HepG2 (cell line): ENCODE data around the gene ABCD4. TPM values are rescaled to one million over a fixed set of nuclear protein-coding genes. Genes with fewer than 3 reads are reported as not detected.
A peak's percentile ranks its signal among the peaks of the same experiment; 100 is the strongest.

Experiments used
- ARID5B ChIP-seq: IDR thresholded peaks from 2 replicates; pipeline ENCODE4 v1.4.0; 2020; ENCODE audit warnings: mild to moderate bottlenecking, missing genetic modification reagents
- ATF2 ChIP-seq: sonication (generic); formaldehyde crosslinking; IDR thresholded peaks from 2 replicates; pipeline ENCODE4 v1.4.0; 2020; ENCODE audit warnings: missing genetic modification reagents
- HHEX ChIP-seq: IDR thresholded peaks from 2 replicates; pipeline ENCODE4 v1.6.1; 2016; ENCODE audit warnings: control low read depth
- HINFP ChIP-seq: sonication (generic); formaldehyde crosslinking; IDR thresholded peaks from 2 replicates; pipeline ENCODE4 v1.4.0; 2020; ENCODE audit warnings: low read depth, mild to moderate bottlenecking, missing genetic modification reagents
- IRF2 ChIP-seq: IDR thresholded peaks from 2 replicates; pipeline ENCODE4 v1.6.1; 2018; ENCODE audit warnings: missing genetic modification reagents, missing compliant biosample characterization
- MED13 ChIP-seq: sonication (generic); formaldehyde crosslinking; IDR thresholded peaks from 2 replicates; pipeline ENCODE4 v1.5.0; 2020; ENCODE audit warnings: missing genetic modification reagents
- MIER2 ChIP-seq: IDR thresholded peaks from 2 replicates; pipeline ENCODE4 v1.6.1; 2016; ENCODE audit warnings: missing biosample characterization, missing genetic modification reagents
- POGZ ChIP-seq: sonication (generic); formaldehyde crosslinking; IDR thresholded peaks from 2 replicates; pipeline ENCODE4 v1.4.0; 2020; ENCODE audit warnings: mild to moderate bottlenecking, missing genetic modification reagents
- RFXANK ChIP-seq: IDR thresholded peaks from 2 replicates; pipeline ENCODE4 v1.6.1; 2016
- SKI ChIP-seq: fragments of 450-650 bp; IDR thresholded peaks from one replicate; pipeline ENCODE4 v1.6.1; 2018; ENCODE audit warnings: mild to moderate bottlenecking; ENCODE audit not compliant: partially characterized antibody
- U2AF1 ChIP-seq: fragments of 200-400 bp; formaldehyde crosslinking; optimal IDR thresholded peaks from 2 replicates; pipeline ENCODE3; 2017; ENCODE audit warnings: mild to moderate bottlenecking, low read depth, low read length
- U2AF2 ChIP-seq: fragments of 200-400 bp; formaldehyde crosslinking; IDR thresholded peaks from 2 replicates; pipeline ENCODE4 v1.6.1; 2017; ENCODE audit warnings: low read depth, mild to moderate bottlenecking, low read length
- YEATS2 ChIP-seq: sonication (generic); formaldehyde crosslinking; IDR thresholded peaks from 2 replicates; pipeline ENCODE4 v1.4.0; 2020; ENCODE audit warnings: missing genetic modification reagents, borderline replicate concordance
- ZNF24 ChIP-seq: fragments of 450-650 bp; IDR thresholded peaks from 2 replicates; pipeline ENCODE4 v1.6.1; 2017; ENCODE audit warnings: antibody characterized with exemption, mild to moderate bottlenecking
- ZNF441 ChIP-seq: sonication (generic); formaldehyde crosslinking; IDR thresholded peaks from 2 replicates; pipeline ENCODE4 v1.7.0; 2021; ENCODE audit warnings: missing genetic modification reagents, borderline replicate concordance
- ZNF576 ChIP-seq: sonication (generic); formaldehyde crosslinking; IDR thresholded peaks from 2 replicates; pipeline ENCODE4 v1.4.0; 2020; ENCODE audit warnings: mild to moderate bottlenecking, missing genetic modification reagents
- ZNF687 ChIP-seq: sonication (generic); formaldehyde crosslinking; IDR thresholded peaks from 2 replicates; pipeline ENCODE4 v1.5.1; 2020; ENCODE audit warnings: mild to moderate bottlenecking, missing genetic modification reagents, moderate library complexity
- ZNF891 ChIP-seq: sonication (generic); formaldehyde crosslinking; IDR thresholded peaks from 2 replicates; pipeline ENCODE4 v1.5.0; 2020; ENCODE audit warnings: mild to moderate bottlenecking, missing genetic modification reagents
- ZSCAN25 ChIP-seq: sonication (generic); formaldehyde crosslinking; IDR thresholded peaks from 2 replicates; pipeline ENCODE4 v1.8.0; 2022; ENCODE audit warnings: mild to moderate bottlenecking, missing genetic modification reagents
- polyA plus RNA-seq, 8 experiments: library from polyadenylated mRNA; depleted of rRNA in 3 of 8; stranded (reverse) in 7 of 8; unstranded in 1 of 8; fragments of >200 nt; fragmentation: Illumina TruSeq in 4 of 8; extraction: Trizol in 4 of 8; gene quantifications; 2 replicates each; pipeline versions ENCODE4 v1.2.1 to v1.2.3, GENCODE V29; 2011 to 2016; ENCODE audit warnings: low read depth in 4 of 8, missing spikeins in 1 of 8, mixed read lengths in 1 of 8; ENCODE audit not compliant: insufficient read depth in 1 of 8
- total RNA-seq, 5 experiments: library from RNA; depleted of rRNA; stranded (reverse); fragments of >200 nt; fragmentation: Illumina TruSeq; extraction: Trizol; gene quantifications; 2 replicates each; pipeline ENCODE4 v1.2.3, GENCODE V29; 2016; ENCODE audit warnings: low read depth in 1 of 5

ABCD4 gene
- total and polyA plus RNA-seq, 2 of the 13 experiments (the other 11 are each of a cell fraction or from before 2014, with no cell fraction given): 47.5 to 50.5 TPM

- TF ChIP-seq ZNF441 (CRISPR knock-in tag) (peak; percentile 89; the same call in 1 of the 2 replicates), ZSCAN25 (CRISPR knock-in tag) (peak; percentile 79), ATF2 (no peak), ZNF687 (CRISPR knock-in tag) (peak; percentile 100), ARID5B (CRISPR knock-in tag) (peak; percentile 75), POGZ (peak; percentile 71), U2AF2 (no peak), YEATS2 (CRISPR knock-in tag) (peak; percentile 81; the same call in 1 of the 2 replicates), MED13 (CRISPR knock-in tag) (no peak), ZNF891 (CRISPR knock-in tag) (peak; percentile 63; the same call in 1 of the 2 replicates), ZNF576 (CRISPR knock-in tag) (peak; percentile 68; the same call in 1 of the 2 replicates), SKI (no peak), HINFP (CRISPR knock-in tag) (peak; percentile 34; the same call in 1 of the 2 replicates), MIER2 (CRISPR knock-in tag) (0 out of 2 replicates have a peak, but pooled peaks have one; percentile 17), HHEX (no peak), ZNF24 (no peak), U2AF1 (no peak), RFXANK (CRISPR knock-in tag) (no peak), IRF2 (CRISPR knock-in tag) (peak; percentile 57; the same call in 1 of the 2 replicates)
Measured at GRCh38 chr14:74296037-74296467, 6.7 kb downstream of the ABCD4 start (continued).
